Kidney epithelial cell (primary cell): ENCODE measurements around the gene STAC3. TPM values are rescaled to one million over a fixed set of nuclear protein-coding genes. Genes with fewer than 3 reads are reported as not detected.

Experiments used
- DNase-seq: peaks from one replicate; pipeline ENCODE4 v3.0.0-alpha.2; 2010; ENCODE audit warnings: low read depth
- H3K27me3 ChIP-seq: 2 replicates; pipeline ENCODE4 v1.6.0; 2011; ENCODE audit warnings: low read length; ENCODE audit not compliant: control insufficient read depth, insufficient read depth
- H3K36me3 ChIP-seq: 2 replicates; pipeline ENCODE4 v1.5.1; 2011; ENCODE audit warnings: low read length; ENCODE audit not compliant: control insufficient read depth, insufficient read depth
- H3K4me3 ChIP-seq: 2 replicates; pipeline ENCODE4 v1.5.1; 2011; ENCODE audit warnings: low read depth, mild to moderate bottlenecking, control low read depth, low read length
- CTCF ChIP-seq: IDR thresholded peaks from 2 replicates; pipeline ENCODE4 v1.5.1; 2011; ENCODE audit warnings: mild to moderate bottlenecking, moderate library complexity, low read length, control low read depth, inconsistent platforms; ENCODE audit not compliant: insufficient read depth, poor library complexity, severe bottlenecking
- total RNA-seq: library from RNA; depleted of rRNA; stranded (reverse); fragments of >200 nt; gene quantifications from 2 replicates; pipeline ENCODE4 v1.2.3, GENCODE V29; 2015

The STAC3 gene
- total RNA-seq, 1 donor from 2014 or later = 0.71 TPM

- Histone ChIP-seq H3K4me3 (no peak overlapping the region), H3K36me3 (peaks cover 2% of the 10 kb centered on the region)
- no peak for DNase-seq
These were observed 45.1 kb downstream of the STAC3 start for GRCh38 chr12:57205931-57206330.

GRCh38 chr12:57205186-57205585 is 45.8 kb downstream of the STAC3 start:
- no peak for DNase-seq
- peaks cover 2% of the 10 kb centered on the region for H3K36me3 ChIP-seq
- TF ChIP-seq CTCF = no peak
- H3K27me3 ChIP-seq = no peaks in the 10 kb centered on the region
- H3K4me3 ChIP-seq = no peak overlapping the region

More at GRCh38 chr12:57205931-57206330, 45.1 kb downstream of the STAC3 start:
- no peaks in the 10 kb centered on the region for H3K27me3 ChIP-seq
- no peak for TF ChIP-seq CTCF

GRCh38 chr12:57204454-57204853 is 46.5 kb downstream of the STAC3 start:
- H3K36me3 ChIP-seq = peaks cover 2% of the 10 kb centered on the region
- no peak for TF ChIP-seq CTCF
- no peaks in the 10 kb centered on the region for H3K27me3 ChIP-seq
- no peak for DNase-seq
- no peak overlapping the region for H3K4me3 ChIP-seq

- Histone ChIP-seq H3K4me3 (no peak overlapping the region), H3K27me3 (no peaks in the 10 kb centered on the region), H3K36me3 (peaks cover 2% of the 10 kb centered on the region)
- no peak for DNase-seq
- TF ChIP-seq CTCF = no peak
These were observed 47.2 kb downstream of the STAC3 start for GRCh38 chr12:57203791-57204190.

GRCh38 chr12:57203201-57203600 is 47.8 kb downstream of the STAC3 start:
- no peak for TF ChIP-seq CTCF
- Histone ChIP-seq H3K27me3 (no peaks in the 10 kb centered on the region), H3K36me3 (peaks cover 2% of the 10 kb centered on the region), H3K4me3 (no peak overlapping the region)
- DNase-seq = no peak

GRCh38 chr12:57202321-57202720 is 48.7 kb downstream of the STAC3 start:
- TF ChIP-seq CTCF = no peak
- DNase-seq = no peak
- Histone ChIP-seq H3K27me3 (no peaks in the 10 kb centered on the region), H3K4me3 (no peak overlapping the region), H3K36me3 (peaks cover 2% of the 10 kb centered on the region)
